Transverse colon (tissue), 4 donors: ENCODE results near the gene SSC5D. TPM values are rescaled to one million over a fixed set of nuclear protein-coding genes. Genes with fewer than 3 reads are reported as not detected.

Source experiments
- DNase-seq: peaks from one replicate; pipeline ENCODE4 v3.0.0-alpha.2; 2019
- H3K27ac ChIP-seq, 4 donors: fragments of 200-600 bp; sonication (generic); 2 replicates each; pipeline ENCODE4 v1.5.1; 2016 to 2018; ENCODE audit warnings: inconsistent platforms in 4 of 4
- H3K27me3 ChIP-seq: fragments of 200-600 bp; sonication (generic); 2 replicates; pipeline ENCODE4 v1.5.1; 2017; ENCODE audit warnings: inconsistent platforms
- H3K36me3 ChIP-seq, 4 donors: fragments of 200-600 bp; sonication (generic); 2 replicates each; pipeline ENCODE4 v1.5.1; 2017 to 2019; ENCODE audit warnings: inconsistent platforms in 4 of 4
- H3K4me1 ChIP-seq, 4 donors: fragments of 200-600 bp; sonication (generic); 2 replicates each; pipeline ENCODE4 v1.5.1; 2017 to 2020; ENCODE audit warnings: inconsistent platforms in 4 of 4
- H3K4me3 ChIP-seq, 4 donors: fragments of 200-600 bp; sonication (generic); 1 replicate in 1 of 4; 2 replicates in 3 of 4; pipeline versions ENCODE4 v1.5.1 to v1.6.1; 2017 to 2019; ENCODE audit warnings: inconsistent platforms in 4 of 4
- H3K9me3 ChIP-seq, 2 donors: fragments of 200-600 bp; sonication (generic); 2 replicates each; pipeline ENCODE4 v1.5.1; 2017 to 2019; ENCODE audit warnings: inconsistent platforms in 2 of 2
- EP300 ChIP-seq: sonication (generic); formaldehyde crosslinking; IDR thresholded peaks from one replicate; pipeline ENCODE4 v1.6.1; 2017; ENCODE audit warnings: antibody characterized with exemption, low read depth
- POLR2A ChIP-seq: fragments of 450-650 bp; IDR thresholded peaks from one replicate; pipeline ENCODE4 v1.6.1; 2016; ENCODE audit warnings: antibody characterized with exemption, mild to moderate bottlenecking, moderate library complexity
- POLR2AphosphoS5 ChIP-seq, 3 donors: sonication (generic); formaldehyde crosslinking; IDR thresholded peaks; one replicate each; pipeline ENCODE4 v1.6.1; 2016; ENCODE audit warnings: antibody characterized with exemption in 3 of 3
- WGBS, 2 donors: methylation state at CpG; one replicate each; pipeline ENCODE4 v1.1.5; 2018; ENCODE audit warnings: low coverage in 1 of 2; 5-methylcytosine and 5-hydroxymethylcytosine counted together
- in situ Hi-C, 4 donors: fragments of 200-750 bp; cut with MboI; loops; one replicate each; pipeline versions ENCODE4 v1.15.0 to v1.15.1; 2017; ENCODE audit warnings: low sequenced_read_pairs in 3 of 4, low pct_ligation_motif_present in 1 of 4, low pct_unique_long_range_greater_than_20kb in 1 of 4
- intact Hi-C: fragments of 100-400 bp; cut with DNase I; formaldehyde crosslinking; loops from one replicate; pipeline ENCODE4 v1.15.1; 2023; ENCODE audit warnings: low total_unique reads
- total RNA-seq, 4 donors: library from RNA; depleted of rRNA; stranded (reverse); fragments of >200 nt; gene quantifications; one replicate each; pipeline ENCODE4 v1.1.0, GENCODE V29; 2016
- TF ChIP-seq, protein P1 (sequence below), 5 experiments: fragments of 200-600 bp in 3 of 5; fragments of 450-650 bp in 2 of 5; sonication (generic) in 3 of 5; IDR thresholded peaks; 1 replicate in 2 of 5; 2 replicates in 3 of 5; pipeline ENCODE4 v1.5.1; 2016 to 2017; ENCODE audit warnings: antibody characterized with exemption in 5 of 5, inconsistent platforms in 3 of 5, mild to moderate bottlenecking in 2 of 5, moderate library complexity in 1 of 5

Gene SSC5D
- total RNA-seq, 4 donors from 2014 or later: 3.4 to 41.2 (median 11.1) TPM

- in situ Hi-C loops: no loop called here
- H3K36me3 ChIP-seq: no peaks in the 10 kb centered on the region
- no peak for TF ChIP-seq POLR2AphosphoS5 (IDR thresholded peaks at IDR 0.05)
- TF ChIP-seq, protein P1, sequence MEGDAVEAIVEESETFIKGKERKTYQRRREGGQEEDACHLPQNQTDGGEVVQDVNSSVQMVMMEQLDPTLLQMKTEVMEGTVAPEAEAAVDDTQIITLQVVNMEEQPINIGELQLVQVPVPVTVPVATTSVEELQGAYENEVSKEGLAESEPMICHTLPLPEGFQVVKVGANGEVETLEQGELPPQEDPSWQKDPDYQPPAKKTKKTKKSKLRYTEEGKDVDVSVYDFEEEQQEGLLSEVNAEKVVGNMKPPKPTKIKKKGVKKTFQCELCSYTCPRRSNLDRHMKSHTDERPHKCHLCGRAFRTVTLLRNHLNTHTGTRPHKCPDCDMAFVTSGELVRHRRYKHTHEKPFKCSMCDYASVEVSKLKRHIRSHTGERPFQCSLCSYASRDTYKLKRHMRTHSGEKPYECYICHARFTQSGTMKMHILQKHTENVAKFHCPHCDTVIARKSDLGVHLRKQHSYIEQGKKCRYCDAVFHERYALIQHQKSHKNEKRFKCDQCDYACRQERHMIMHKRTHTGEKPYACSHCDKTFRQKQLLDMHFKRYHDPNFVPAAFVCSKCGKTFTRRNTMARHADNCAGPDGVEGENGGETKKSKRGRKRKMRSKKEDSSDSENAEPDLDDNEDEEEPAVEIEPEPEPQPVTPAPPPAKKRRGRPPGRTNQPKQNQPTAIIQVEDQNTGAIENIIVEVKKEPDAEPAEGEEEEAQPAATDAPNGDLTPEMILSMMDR (IDR thresholded peaks at IDR 0.05): no peak
- TF ChIP-seq EP300: no peak
- no peak for TF ChIP-seq POLR2A
- WGBS, 2 donors: 88% methylated on average over 9 of the region's 9 CpGs; no CpG with 5 or more reads in 1 of the 2 donors
- peaks cover 0 to 10% (median 4%) of the 10 kb centered on the region in 4 donors for H3K4me1 ChIP-seq
- H3K4me3 ChIP-seq: no peak overlapping the region
- no peak for DNase-seq
- H3K9me3 ChIP-seq: no peaks in the 10 kb centered on the region
- no peak overlapping the region for H3K27ac ChIP-seq
- intact Hi-C loops: no loop called here
- H3K27me3 ChIP-seq: no peaks in the 10 kb centered on the region
Observed at GRCh38 chr19:55554302-55554701, 66.1 kb downstream of the SSC5D start.

GRCh38 chr19:55554741-55555152, 66.5 kb downstream of the SSC5D start:
- Histone ChIP-seq H3K27me3 (no peaks in the 10 kb centered on the region), H3K36me3 (no peaks in the 10 kb centered on the region), H3K9me3 (no peaks in the 10 kb centered on the region), H3K4me1 (peaks cover 0 to 6% (median 4%) of the 10 kb centered on the region in 4 donors), H3K4me3 (no peak overlapping the region), H3K27ac (no peak overlapping the region)
- 57% methylated on average over 8 of the region's 8 CpGs; no CpG with 5 or more reads in 1 of the 2 donors for WGBS, 2 donors
- no peak for DNase-seq
- TF ChIP-seq POLR2A: no peak
- TF ChIP-seq POLR2AphosphoS5 (IDR thresholded peaks at IDR 0.05): no peak
- TF ChIP-seq, protein P1 (IDR thresholded peaks at IDR 0.05): no peak
- no peak for TF ChIP-seq EP300
- intact Hi-C loops: no loop called here
- in situ Hi-C loops: no loop called here

DNA sequence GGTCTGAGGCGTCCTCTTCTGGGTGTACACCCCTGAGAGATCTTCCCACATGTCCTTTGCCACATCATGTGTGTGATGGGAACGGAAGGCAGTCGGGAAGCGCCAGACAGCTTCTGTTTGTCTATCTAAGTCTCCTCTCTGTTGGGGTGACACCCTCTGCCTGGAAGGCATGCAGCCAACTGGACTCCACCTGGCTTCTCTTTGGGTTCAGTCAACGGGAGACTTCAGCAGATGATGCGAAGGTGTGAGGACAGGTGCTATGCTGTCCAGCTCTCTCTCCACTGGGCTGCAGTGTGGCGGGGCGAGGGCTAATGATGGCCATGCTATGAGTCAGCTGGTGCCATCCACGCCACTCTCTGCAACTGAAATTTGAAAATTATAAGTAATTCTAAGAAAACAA, 71.4 kb downstream of the SSC5D start:
- intact Hi-C loops (no loop called here), in situ Hi-C loops (no loop called here)
- DNase-seq: no peak
- 71 to 84% methylated on average over 6 to 8 of the region's 9 CpGs for WGBS, 2 donors
- H3K27me3 ChIP-seq: peaks cover 4% of the 10 kb centered on the region
- H3K4me3 ChIP-seq: no peak overlapping the region
- H3K9me3 ChIP-seq: no peaks in the 10 kb centered on the region
- TF ChIP-seq POLR2AphosphoS5 (IDR thresholded peaks at IDR 0.05) (no peak), EP300 (no peak), POLR2A (no peak)
- TF ChIP-seq, protein P1 (IDR thresholded peaks at IDR 0.05): no peak
- H3K36me3 ChIP-seq: no peaks in the 10 kb centered on the region
- H3K27ac ChIP-seq: no peak overlapping the region
- H3K4me1 ChIP-seq: peaks cover 0 to 14% (median 8%) of the 10 kb centered on the region in 4 donors

GRCh38 chr19:55563261-55563690, 75.0 kb downstream of the SSC5D start:
- Histone ChIP-seq H3K27me3 (peaks cover 17% of the 10 kb centered on the region), H3K4me1 (peaks cover 0 to 14% (median 8%) of the 10 kb centered on the region in 4 donors), H3K9me3 (no peaks in the 10 kb centered on the region), H3K36me3 (no peaks in the 10 kb centered on the region), H3K27ac (no peak overlapping the region), H3K4me3 (no peak overlapping the region)
- TF ChIP-seq EP300 (no peak), POLR2A (peak; percentile 18)
- TF ChIP-seq, protein P1 (IDR thresholded peaks at IDR 0.05): no peak
- DNase-seq: peak; percentile 53
- intact Hi-C loops: no loop called here
- whole genome bisulfite sequencing, 2 donors: 14 to 40% methylated on average over 6 to 12 of the region's 12 CpGs
- in situ Hi-C loops: no loop called here
